Right lobe of liver (tissue), 4 donors: ENCODE data around the gene ACO2.

Source experiments
- POLR2A ChIP-seq: fragments of 450-650 bp; IDR thresholded peaks from one replicate; pipeline ENCODE4 v1.6.1; 2017; ENCODE audit warnings: antibody characterized with exemption, mild to moderate bottlenecking
- TF ChIP-seq, protein P1 (sequence below), 4 donors: fragments of 200-600 bp in 3 of 4; fragments of 450-650 bp in 1 of 4; IDR thresholded peaks; one replicate each; pipeline versions ENCODE4 v1.5.1 to v1.8.0; 2016 to 2022; ENCODE audit warnings: antibody characterized with exemption in 4 of 4, mild to moderate bottlenecking in 2 of 4
- donor health status: DM: no; HTN: no; CAD: no.
- donor health status: DM: no; HTN: no; CAD: no.
- donor health status: DM: no; HTN: yes; CAD: no.

DNA sequence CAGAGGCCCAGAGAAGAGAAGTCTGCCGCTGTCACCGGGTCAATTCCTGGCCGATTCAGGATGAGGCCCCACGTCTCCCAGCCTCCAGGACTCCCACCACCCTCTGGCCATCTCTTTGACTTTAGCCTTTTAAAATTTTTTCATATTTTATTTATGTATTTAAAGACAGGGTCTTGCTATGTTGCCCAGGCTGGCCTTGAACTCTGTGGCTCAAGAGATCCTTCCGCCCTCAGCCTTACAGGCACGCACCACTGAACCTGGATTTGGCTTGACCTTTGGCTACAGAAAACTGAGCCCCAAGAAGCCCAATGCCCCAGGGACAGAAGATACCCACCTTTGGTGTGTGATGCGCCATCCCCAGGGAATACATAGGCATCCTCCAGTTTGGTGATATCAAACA is 71.4 kb downstream of the ACO2 start:
- TF ChIP-seq, protein P1, sequence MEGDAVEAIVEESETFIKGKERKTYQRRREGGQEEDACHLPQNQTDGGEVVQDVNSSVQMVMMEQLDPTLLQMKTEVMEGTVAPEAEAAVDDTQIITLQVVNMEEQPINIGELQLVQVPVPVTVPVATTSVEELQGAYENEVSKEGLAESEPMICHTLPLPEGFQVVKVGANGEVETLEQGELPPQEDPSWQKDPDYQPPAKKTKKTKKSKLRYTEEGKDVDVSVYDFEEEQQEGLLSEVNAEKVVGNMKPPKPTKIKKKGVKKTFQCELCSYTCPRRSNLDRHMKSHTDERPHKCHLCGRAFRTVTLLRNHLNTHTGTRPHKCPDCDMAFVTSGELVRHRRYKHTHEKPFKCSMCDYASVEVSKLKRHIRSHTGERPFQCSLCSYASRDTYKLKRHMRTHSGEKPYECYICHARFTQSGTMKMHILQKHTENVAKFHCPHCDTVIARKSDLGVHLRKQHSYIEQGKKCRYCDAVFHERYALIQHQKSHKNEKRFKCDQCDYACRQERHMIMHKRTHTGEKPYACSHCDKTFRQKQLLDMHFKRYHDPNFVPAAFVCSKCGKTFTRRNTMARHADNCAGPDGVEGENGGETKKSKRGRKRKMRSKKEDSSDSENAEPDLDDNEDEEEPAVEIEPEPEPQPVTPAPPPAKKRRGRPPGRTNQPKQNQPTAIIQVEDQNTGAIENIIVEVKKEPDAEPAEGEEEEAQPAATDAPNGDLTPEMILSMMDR (IDR thresholded peaks at IDR 0.05), result no peak
- TF ChIP-seq POLR2A, result no peak
